MM.1S (cell line): Measurements from ENCODE around the gene FBXL17.
A peak's percentile ranks its signal among the peaks of the same experiment; 100 is the strongest.

ENCODE experiments used
- DNase-seq: peaks from one replicate; pipeline ENCODE4 v3.0.0-alpha.2; 2015
- H2AFZ ChIP-seq: fragments of 300-600 bp; sonication (generic); 2 replicates; pipeline ENCODE4 v1.6.0; 2016; ENCODE audit warnings: antibody characterized with exemption, low read length
- H3F3A ChIP-seq: fragments of 300-600 bp; sonication (generic); 2 replicates; pipeline ENCODE4 v1.6.1; 2016; ENCODE audit warnings: mild to moderate bottlenecking, antibody characterized with exemption, low read length, moderate library complexity, mixed read lengths; ENCODE audit not compliant: insufficient read depth
- H3K27ac ChIP-seq: fragments of 300-600 bp; sonication (generic); 2 replicates; pipeline ENCODE4 v1.5.1; 2016; ENCODE audit warnings: mild to moderate bottlenecking, low read length
- H3K27me3 ChIP-seq: fragments of 300-600 bp; sonication (generic); replicated peaks from 2 replicates; pipeline ENCODE4 v1.6.0; 2016; ENCODE audit warnings: low read length; ENCODE audit not compliant: insufficient read depth
- H3K36me3 ChIP-seq: fragments of 300-600 bp; sonication (generic); replicated peaks from 2 replicates; pipeline ENCODE4 v1.6.1; 2016; ENCODE audit warnings: mild to moderate bottlenecking, low read length, mixed read lengths; ENCODE audit not compliant: insufficient read depth
- H3K4me1 ChIP-seq: fragments of 300-600 bp; sonication (generic); 2 replicates; pipeline ENCODE4 v1.6.1; 2016; ENCODE audit warnings: low read length, mixed read lengths
- H3K4me2 ChIP-seq: fragments of 300-600 bp; sonication (generic); 2 replicates; pipeline ENCODE4 v1.6.0; 2016; ENCODE audit warnings: low read depth, low read length
- H3K4me3 ChIP-seq: fragments of 300-600 bp; sonication (generic); 2 replicates; pipeline ENCODE4 v1.5.1; 2016; ENCODE audit warnings: low read length, mixed read lengths
- H3K79me2 ChIP-seq: fragments of 300-600 bp; sonication (generic); 2 replicates; pipeline ENCODE4 v1.6.1; 2016; ENCODE audit warnings: mixed run types, low read length, mixed read lengths
- H3K9ac ChIP-seq: fragments of 300-600 bp; sonication (generic); 2 replicates; pipeline ENCODE4 v1.6.1; 2016; ENCODE audit warnings: low read length, mixed read lengths
- H3K9me2 ChIP-seq: fragments of 300-600 bp; sonication (generic); replicated peaks from 2 replicates; pipeline ENCODE4 v1.6.1; 2016; ENCODE audit warnings: mild to moderate bottlenecking, low read length, mixed read lengths; ENCODE audit not compliant: insufficient read depth
- H3K9me3 ChIP-seq: fragments of 300-600 bp; sonication (generic); replicated peaks from 2 replicates; pipeline ENCODE4 v1.6.1; 2016; ENCODE audit warnings: mild to moderate bottlenecking, low read length, mixed read lengths; ENCODE audit not compliant: insufficient read depth
- H4K20me1 ChIP-seq: fragments of 300-600 bp; sonication (generic); 2 replicates; pipeline ENCODE4 v1.6.1; 2016; ENCODE audit warnings: mild to moderate bottlenecking, low read length, moderate library complexity, mixed read lengths; ENCODE audit not compliant: insufficient read depth
- EZH2 ChIP-seq: fragments of 300-600 bp; sonication (generic); optimal IDR thresholded peaks from 2 replicates; pipeline ENCODE3; 2017; ENCODE audit warnings: low read depth, mild to moderate bottlenecking, antibody characterized with exemption, low read length, mixed read lengths
- EZH2phosphoT487 ChIP-seq: fragments of 300-600 bp; sonication (generic); IDR thresholded peaks from 2 replicates; pipeline ENCODE4 v1.6.1; 2018; ENCODE audit warnings: antibody characterized with exemption, low read length
- TF ChIP-seq, protein P1 (sequence below): fragments of 300-600 bp; sonication (generic); IDR thresholded peaks from 2 replicates; pipeline ENCODE4 v1.5.1; 2016; ENCODE audit warnings: antibody characterized with exemption, low read length, mixed read lengths

FBXL17 gene

DNA sequence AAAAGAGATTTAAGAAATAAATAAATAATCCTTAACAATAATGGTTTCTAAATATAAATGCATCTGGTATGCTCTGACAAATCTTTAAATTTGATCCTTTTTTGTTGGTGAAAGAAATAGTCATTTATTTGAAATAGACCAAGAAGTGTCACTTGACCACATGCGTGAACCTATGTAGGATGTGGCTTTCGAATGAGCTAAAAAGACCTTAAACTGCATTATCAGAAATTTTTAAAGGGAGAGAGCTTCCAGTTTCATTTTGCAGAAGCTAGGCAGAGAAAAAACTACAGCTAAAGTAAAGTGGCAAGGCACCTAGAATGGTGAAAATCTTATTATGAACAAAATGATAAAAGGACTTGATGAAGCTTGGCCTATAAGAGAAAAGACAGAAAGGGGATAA lies 402.0 kb downstream of the FBXL17 start:
- Histone ChIP-seq H2AFZ (no peak overlapping the region), H3K36me3 (no peaks in the 10 kb centered on the region), H3K4me3 (no peak overlapping the region), H3K9ac (no peak overlapping the region), H3K4me1 (no peaks in the 10 kb centered on the region), H3K4me2 (no peak overlapping the region), H4K20me1 (no peaks in the 10 kb centered on the region), H3F3A (no peaks in the 10 kb centered on the region), H3K27me3 (no peaks in the 10 kb centered on the region), H3K9me3 (no peaks in the 10 kb centered on the region), H3K9me2 (no peaks in the 10 kb centered on the region), H3K79me2 (no peaks in the 10 kb centered on the region), H3K27ac (no peak overlapping the region)
- TF ChIP-seq, protein P1, sequence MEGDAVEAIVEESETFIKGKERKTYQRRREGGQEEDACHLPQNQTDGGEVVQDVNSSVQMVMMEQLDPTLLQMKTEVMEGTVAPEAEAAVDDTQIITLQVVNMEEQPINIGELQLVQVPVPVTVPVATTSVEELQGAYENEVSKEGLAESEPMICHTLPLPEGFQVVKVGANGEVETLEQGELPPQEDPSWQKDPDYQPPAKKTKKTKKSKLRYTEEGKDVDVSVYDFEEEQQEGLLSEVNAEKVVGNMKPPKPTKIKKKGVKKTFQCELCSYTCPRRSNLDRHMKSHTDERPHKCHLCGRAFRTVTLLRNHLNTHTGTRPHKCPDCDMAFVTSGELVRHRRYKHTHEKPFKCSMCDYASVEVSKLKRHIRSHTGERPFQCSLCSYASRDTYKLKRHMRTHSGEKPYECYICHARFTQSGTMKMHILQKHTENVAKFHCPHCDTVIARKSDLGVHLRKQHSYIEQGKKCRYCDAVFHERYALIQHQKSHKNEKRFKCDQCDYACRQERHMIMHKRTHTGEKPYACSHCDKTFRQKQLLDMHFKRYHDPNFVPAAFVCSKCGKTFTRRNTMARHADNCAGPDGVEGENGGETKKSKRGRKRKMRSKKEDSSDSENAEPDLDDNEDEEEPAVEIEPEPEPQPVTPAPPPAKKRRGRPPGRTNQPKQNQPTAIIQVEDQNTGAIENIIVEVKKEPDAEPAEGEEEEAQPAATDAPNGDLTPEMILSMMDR, result no peak
- TF ChIP-seq EZH2, result no peak
- no peak for TF ChIP-seq EZH2phosphoT487
- DNase-seq, result peak; percentile 16

DNA sequence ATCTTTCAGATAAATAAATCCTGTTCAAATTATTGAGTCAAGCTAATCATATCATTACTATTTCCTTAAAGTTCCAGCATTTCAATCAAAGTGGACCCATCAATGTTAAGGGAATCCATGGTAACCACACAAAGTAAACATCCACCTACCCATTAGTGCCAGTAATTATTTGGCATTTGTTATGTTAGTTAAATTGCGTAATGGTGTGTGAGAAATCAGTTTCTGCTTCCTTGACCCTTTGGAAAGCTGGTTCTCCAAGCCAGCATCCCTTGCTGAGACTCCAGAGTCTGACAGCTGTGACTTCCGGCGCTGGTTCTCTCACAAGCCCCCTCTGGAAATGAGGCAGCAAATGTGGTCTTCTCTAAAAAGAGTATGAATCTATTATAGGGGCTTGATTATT lies 402.6 kb downstream of the FBXL17 start:
- DNase-seq, result no peak
- Histone ChIP-seq H3K79me2 (no peaks in the 10 kb centered on the region), H3K36me3 (no peaks in the 10 kb centered on the region), H3K27ac (no peak overlapping the region), H3K27me3 (no peaks in the 10 kb centered on the region), H3F3A (no peaks in the 10 kb centered on the region), H4K20me1 (no peaks in the 10 kb centered on the region), H3K9me3 (no peaks in the 10 kb centered on the region), H3K4me1 (no peaks in the 10 kb centered on the region), H3K4me3 (no peak overlapping the region), H3K9ac (no peak overlapping the region), H2AFZ (no peak overlapping the region), H3K4me2 (no peak overlapping the region), H3K9me2 (no peaks in the 10 kb centered on the region)
- TF ChIP-seq EZH2phosphoT487, result no peak
- no peak for TF ChIP-seq EZH2
- TF ChIP-seq, protein P1, result no peak

DNA sequence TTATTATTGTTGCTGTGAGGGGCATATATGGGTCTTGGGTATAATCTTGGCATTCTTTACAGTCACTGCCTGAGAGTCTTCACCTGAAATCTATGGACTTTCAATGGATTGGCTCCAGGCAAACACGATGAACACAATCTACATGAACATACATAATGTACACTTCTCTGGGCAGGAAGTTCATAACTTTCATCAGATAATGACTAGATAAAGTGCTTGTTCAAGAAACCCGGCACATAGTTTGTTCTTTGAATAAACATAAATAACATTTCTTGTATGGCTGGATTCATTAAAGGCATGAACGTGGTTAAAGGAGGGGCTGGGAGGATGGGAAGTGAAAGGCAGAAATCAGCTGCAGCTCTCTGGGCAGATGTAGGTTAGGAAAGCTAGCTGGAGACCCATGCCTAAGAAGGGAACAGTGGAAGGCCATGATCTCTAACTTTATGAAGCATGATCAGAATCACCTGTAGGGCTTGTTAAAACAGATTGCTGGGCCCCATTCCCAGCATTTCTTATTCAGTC lies 404.3 kb downstream of the FBXL17 start:
- Histone ChIP-seq H3K4me3 (no peak overlapping the region), H2AFZ (no peak overlapping the region), H3K79me2 (no peaks in the 10 kb centered on the region), H3K4me2 (no peak overlapping the region), H4K20me1 (no peaks in the 10 kb centered on the region), H3K4me1 (no peaks in the 10 kb centered on the region), H3K9ac (no peak overlapping the region), H3K9me3 (no peaks in the 10 kb centered on the region), H3K36me3 (no peaks in the 10 kb centered on the region), H3K27me3 (no peaks in the 10 kb centered on the region), H3K27ac (no peak overlapping the region), H3K9me2 (no peaks in the 10 kb centered on the region), H3F3A (no peaks in the 10 kb centered on the region)
- DNase-seq, result no peak
- TF ChIP-seq EZH2 (no peak), EZH2phosphoT487 (no peak)
- TF ChIP-seq, protein P1, result no peak
